ENCODE data around the gene ALG6.

DNA sequence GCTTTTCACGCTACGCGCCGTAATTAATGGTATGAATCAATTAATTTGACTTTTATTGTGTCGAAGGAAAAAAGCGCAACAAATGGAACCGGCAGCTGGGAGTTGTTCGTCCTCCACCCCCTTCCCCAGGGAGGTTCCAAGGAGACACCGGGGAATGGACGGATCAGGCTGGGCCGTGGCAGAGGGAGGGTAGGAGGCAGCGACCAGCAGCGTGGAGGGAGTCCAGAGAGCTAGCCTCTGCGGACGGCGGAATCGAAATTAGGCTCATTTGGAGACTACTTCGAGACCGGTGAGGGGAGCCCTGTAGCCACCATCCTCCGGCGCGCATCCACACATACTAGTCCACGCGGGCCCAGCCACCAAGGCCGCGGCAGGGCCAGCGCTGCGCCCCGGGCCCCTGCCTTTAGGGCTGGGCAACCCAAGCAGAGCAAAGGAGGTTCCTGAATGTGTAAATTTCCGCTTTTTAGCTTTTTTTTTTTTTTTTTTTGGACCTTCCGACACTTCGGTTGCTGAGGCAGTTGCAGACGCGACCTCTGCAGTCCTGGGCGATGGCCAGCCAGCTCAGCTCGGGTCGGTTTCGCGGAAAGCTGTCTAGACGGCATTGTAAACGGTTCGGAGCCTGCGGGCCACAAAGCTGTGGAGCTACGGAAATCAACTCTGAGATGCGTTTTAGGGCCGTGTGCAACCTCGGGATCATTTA is 47.3 kb upstream of the ALG6 start:
- TF ChIP-seq, protein P1, sequence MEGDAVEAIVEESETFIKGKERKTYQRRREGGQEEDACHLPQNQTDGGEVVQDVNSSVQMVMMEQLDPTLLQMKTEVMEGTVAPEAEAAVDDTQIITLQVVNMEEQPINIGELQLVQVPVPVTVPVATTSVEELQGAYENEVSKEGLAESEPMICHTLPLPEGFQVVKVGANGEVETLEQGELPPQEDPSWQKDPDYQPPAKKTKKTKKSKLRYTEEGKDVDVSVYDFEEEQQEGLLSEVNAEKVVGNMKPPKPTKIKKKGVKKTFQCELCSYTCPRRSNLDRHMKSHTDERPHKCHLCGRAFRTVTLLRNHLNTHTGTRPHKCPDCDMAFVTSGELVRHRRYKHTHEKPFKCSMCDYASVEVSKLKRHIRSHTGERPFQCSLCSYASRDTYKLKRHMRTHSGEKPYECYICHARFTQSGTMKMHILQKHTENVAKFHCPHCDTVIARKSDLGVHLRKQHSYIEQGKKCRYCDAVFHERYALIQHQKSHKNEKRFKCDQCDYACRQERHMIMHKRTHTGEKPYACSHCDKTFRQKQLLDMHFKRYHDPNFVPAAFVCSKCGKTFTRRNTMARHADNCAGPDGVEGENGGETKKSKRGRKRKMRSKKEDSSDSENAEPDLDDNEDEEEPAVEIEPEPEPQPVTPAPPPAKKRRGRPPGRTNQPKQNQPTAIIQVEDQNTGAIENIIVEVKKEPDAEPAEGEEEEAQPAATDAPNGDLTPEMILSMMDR (IDR thresholded peaks at IDR 0.05), result no peak
- TF ChIP-seq POLR2A (IDR thresholded peaks at IDR 0.05), result no peak
